HG02763 (cell line): Measurements from ENCODE around the gene ZNF780A.
A peak's percentile ranks its signal among the peaks of the same experiment; 100 is the strongest.
"Not testable (repeated sequence)": the region's sequence is repeated elsewhere in the genome, so short reads cannot be mapped to it uniquely, and the experiment has no call there.

Experiments
- ATAC-seq: cut with Tn5 transposase; IDR thresholded peaks from one replicate; pipeline ENCODE4 v1.9.1; 2021; ENCODE audit warnings: mild to moderate bottlenecking, moderate library complexity; ENCODE audit not compliant: unreplicated experiment

ZNF780A gene

DNA sequence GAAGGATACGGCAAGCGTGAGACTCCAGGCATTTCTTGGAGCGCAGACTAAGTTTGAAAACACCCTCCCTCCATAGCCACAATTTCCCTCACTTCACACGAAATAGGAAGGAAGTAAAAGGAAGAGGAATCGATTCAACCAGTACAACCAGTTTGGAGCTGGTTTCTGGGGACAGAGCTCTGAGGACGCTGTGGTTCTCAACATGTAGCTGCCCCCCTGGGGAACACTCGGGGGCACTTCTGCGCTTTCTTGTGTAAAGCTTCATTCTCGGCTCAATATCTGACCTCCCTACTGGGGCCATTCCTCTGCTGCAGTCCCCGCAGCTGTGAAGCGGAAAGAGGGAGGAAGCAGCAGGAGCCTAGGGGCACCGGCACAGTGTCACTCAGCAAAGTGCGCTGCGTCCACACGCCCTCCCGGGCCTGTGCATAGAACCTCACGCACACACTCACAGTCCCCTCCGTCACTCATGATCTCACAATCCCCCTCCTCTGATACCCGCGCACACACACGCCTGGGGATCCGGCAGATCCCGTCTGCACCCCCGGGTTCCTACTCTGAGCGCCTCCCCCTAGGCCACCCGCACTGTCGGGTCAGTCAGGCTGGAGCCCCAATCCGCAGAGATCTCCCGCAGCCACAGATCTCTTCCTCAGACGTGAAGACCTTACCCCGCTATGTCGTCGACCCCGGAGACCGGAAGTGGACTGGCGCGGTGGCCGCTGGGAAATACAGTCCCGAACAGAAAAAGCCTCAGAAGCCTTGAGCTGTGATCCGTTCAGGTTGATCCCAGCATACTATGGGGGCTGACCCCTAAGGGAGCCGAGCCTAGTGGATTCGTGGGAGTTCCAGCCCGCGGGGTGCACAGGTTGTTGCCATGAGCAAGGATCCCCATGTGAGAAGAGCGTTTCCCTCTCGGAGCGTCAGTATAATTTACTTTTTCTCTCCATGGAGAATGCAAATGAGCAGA, at the start of gene ZNF780A:
TSS of gene ZNF780A (minus strand) at position 703 of the 964 bp plus-strand sequence. CDS start 6,190 bp downstream, outside the sequence.
- ATAC-seq: peak; percentile 78

- ATAC-seq: no peak
Observed at GRCh38 chr19:40139533-40140287, 49.0 kb upstream of the ZNF780A start.

GRCh38 chr19:40136818-40137217, 46.1 kb upstream of the ZNF780A start:
- no peak for ATAC-seq

DNA sequence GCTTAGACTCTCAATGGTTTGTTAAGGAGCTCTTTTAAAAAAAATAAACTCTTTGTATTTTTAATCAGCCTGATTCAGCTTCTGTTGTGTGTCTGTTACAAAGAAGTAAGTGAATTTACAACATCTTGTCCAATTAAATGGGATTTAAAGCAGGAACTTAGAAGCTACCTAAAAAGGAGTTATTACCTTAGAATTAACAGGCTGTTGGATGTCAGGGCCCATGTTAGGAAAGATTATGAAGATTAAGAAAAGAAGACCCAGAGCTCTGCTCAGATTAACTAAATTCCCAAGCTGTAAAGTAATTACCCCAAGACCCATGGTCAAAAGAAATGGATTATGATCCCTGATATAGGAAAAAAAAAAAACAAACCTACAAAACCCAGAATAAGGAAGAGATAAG, 44.1 kb upstream of the ZNF780A start:
- no peak for ATAC-seq

GRCh38 chr19:40133491-40133890, 42.7 kb upstream of the ZNF780A start:
- no peak for ATAC-seq

GRCh38 chr19:40130013-40130412, 39.3 kb upstream of the ZNF780A start:
- ATAC-seq: no peak

GRCh38 chr19:40129425-40129824, 38.7 kb upstream of the ZNF780A start:
- no peak for ATAC-seq

- ATAC-seq: no peak
Observed at GRCh38 chr19:40128991-40129390, 38.2 kb upstream of the ZNF780A start.

- ATAC-seq: no peak
Observed at GRCh38 chr19:40119380-40119779, 28.6 kb upstream of the ZNF780A start.

GRCh38 chr19:40118638-40119037, 27.9 kb upstream of the ZNF780A start:
- ATAC-seq: not testable (repeated sequence)

DNA sequence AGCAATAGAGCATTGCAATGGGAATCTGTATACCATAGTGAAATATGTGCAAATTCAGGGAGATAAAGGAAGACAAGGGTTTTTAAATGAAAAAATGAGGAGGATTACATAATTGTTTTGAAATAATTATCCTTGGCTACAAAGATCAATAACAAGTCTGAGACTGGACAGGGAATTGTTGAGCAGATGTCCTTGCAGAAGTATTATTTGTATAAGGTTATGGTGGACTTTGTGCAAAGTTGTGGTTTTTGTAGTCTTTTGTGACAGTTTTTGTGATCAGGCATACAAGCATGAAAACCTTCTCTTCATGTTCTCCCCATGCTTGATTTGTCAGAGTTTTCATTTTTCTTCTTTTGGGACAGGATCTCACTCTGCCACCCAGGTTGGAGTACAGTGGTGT, 25.3 kb upstream of the ZNF780A start:
- ATAC-seq: no peak

DNA sequence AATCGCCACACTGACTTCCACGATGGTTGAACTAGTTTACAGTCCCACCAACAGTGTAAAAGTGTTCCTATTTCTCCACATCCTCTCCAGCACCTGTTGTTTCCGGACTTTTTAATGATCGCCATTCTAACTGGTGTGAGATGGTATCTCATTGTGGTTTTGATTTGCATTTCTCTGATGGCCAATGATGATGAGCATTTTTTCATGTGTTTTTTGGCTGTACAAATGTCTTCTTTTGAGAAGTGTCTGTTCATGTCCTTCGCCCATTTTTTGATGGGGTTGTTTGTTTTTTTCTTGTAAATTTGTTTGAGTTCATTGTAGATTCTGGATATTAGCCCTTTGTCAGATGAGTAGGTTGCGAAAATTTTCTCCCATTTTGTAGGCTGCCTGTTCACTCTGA, 23.4 kb upstream of the ZNF780A start:
- not testable (repeated sequence) for ATAC-seq

DNA sequence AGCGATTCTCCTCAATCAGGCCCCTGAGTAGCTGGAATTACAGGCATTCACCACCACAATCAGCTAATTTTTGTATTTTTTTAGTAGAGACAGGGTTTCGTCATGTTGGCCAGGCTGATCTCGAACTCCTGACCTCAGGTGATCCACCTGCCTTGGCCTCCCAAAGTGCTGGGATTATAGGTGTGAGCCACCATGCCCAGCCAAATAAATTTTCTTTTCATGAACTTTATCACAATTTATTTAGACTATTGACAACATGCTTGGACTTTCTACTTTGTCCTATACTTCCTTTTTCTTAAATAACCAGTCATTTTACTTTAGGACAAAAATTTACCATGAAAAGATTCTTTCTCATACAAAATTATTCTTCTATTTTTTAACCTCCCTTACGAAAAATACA, 21.5 kb upstream of the ZNF780A start:
- not testable (repeated sequence) for ATAC-seq

- no peak for ATAC-seq
Observed at GRCh38 chr19:40110570-40110969, 19.8 kb upstream of the ZNF780A start.

DNA sequence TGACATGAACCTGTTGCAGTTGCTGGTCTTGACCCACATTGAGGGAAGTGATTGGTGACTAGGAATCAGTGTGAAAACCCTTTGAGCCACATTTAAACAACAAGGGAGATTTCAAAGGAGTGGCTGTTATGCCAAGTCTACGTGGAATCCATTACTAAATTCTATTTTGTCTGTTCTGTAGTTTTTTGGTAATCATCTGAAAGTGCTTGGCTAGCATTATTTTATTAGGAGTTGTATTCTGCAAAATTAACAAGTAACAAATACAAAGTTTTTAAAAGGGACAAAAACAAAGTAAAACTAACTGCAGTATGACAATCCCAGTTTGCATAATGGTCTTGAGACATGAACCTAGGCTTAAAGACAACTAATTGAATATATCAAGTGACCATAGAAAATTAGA, 14.0 kb upstream of the ZNF780A start:
- no peak for ATAC-seq

GRCh38 chr19:40103600-40103999, 12.9 kb upstream of the ZNF780A start:
- ATAC-seq: no peak

DNA sequence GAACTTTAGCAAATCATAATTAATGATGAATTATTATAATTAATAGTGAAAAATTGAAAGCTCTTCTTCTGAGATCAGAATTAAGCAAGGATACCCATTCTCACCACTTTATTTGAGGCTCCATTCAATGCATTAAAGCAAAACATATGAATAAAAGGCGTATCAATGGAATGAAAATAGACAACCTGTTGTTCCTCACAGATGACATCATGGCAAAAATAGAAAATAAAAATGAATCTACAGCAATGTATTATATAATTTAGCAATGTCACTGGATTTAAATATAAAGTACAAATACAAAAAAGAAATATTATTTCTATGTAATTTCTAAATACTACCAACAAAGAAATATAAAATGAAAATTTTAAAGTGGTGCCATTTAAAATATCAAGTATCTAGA, 11.1 kb upstream of the ZNF780A start:
- ATAC-seq: no peak

DNA sequence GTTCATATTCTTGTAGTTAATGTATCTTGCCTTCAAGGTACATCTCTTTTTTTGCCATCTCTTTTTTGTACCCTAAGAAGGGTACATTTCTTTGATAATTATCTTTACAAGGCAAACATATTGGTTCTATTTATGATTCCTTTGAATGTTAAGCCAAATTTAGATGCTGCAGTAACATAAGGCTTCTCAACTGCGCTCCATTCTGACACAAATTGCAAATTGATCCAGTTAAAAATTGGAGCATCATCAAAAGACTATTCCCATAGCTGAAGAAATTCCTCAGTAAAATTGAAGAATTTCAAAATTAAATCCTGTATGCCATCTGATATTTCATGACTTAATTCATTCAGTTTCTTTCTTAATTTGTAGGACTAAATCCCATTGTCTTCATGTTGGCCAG, 2.7 kb upstream of the ZNF780A start:
- no peak for ATAC-seq

GRCh38 chr19:40091205-40092129, 724 bp upstream of the ZNF780A start:
- ATAC-seq: no peak

GRCh38 chr19:40089462-40089861, 1.3 kb downstream of the ZNF780A start:
- no peak for ATAC-seq
